LNCAP (cell line): ENCODE measurements around the gene MYRFL.

Experiments used
- TF ChIP-seq, protein P1 (sequence below): fragments of 450-650 bp; IDR thresholded peaks from 2 replicates; pipeline ENCODE4 v1.5.1; 2017; ENCODE audit warnings: mild to moderate bottlenecking

The MYRFL gene

DNA sequence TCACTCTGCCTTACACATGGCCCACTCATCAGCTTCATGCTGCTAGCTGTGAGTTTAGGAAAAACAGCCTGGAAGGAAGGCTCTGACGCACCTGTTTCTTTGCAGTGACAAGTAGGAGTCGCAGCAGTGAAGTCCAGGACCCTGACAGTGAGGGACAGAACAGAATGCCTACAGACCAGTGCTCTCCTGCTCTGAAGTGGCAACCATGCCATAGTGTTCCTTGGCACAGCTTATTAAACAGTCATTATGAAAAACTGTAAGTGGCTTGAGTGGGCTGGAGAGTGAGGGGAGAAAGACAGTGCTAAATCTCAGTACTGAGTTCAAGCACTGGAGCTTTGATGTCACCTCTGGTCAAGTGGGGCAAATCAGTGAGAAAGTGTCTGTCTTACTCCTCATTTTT is 61.7 kb downstream of the MYRFL start:
- TF ChIP-seq, protein P1, sequence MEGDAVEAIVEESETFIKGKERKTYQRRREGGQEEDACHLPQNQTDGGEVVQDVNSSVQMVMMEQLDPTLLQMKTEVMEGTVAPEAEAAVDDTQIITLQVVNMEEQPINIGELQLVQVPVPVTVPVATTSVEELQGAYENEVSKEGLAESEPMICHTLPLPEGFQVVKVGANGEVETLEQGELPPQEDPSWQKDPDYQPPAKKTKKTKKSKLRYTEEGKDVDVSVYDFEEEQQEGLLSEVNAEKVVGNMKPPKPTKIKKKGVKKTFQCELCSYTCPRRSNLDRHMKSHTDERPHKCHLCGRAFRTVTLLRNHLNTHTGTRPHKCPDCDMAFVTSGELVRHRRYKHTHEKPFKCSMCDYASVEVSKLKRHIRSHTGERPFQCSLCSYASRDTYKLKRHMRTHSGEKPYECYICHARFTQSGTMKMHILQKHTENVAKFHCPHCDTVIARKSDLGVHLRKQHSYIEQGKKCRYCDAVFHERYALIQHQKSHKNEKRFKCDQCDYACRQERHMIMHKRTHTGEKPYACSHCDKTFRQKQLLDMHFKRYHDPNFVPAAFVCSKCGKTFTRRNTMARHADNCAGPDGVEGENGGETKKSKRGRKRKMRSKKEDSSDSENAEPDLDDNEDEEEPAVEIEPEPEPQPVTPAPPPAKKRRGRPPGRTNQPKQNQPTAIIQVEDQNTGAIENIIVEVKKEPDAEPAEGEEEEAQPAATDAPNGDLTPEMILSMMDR = no peak

DNA sequence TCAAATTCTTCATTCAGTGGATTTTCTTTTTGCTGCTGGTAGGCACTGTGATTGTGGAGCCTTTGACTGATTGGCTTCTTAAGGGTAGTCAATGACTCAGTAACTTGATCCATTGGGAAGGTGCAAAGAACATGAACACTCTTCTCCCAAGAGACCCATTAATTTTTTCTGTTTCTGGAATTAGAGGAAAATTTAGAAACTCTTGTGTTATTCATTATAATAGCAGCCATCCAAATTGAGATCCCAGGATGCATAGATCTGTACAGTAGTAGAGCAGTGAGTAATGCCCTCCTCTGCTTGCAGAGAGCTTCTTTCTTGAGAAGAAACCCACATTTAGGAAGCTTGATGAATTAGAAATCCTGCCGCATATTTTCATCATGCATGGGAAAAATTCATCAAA is 63.9 kb downstream of the MYRFL start:
- TF ChIP-seq, protein P1 = no peak

DNA sequence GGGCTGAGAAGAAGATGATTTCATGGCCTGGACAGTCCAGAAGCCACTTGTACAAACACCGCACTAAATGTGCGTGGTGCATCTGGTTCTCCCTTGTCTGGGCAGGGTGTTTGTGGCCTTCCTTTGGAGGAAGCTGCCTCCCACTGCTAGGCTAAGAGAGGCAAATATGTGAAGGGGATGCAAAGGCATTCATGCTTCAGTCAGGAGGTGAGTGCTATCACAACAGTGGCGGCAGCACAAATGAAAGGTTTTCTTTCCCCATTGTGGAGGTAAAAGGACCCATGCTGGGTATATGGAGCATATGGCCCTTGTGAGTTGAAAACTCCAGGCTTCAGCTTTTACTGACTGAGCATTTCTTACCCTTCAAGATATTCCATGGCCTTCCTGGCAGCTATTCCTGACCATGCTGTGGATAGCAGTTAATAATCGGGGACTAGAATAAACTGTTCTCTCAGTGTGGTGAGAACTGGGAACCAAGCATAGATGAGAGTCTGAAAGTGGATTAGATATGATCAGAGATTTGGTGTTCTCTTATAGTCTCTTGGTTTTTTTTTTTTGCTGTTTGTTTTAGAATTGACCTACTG is 69.9 kb downstream of the MYRFL start:
- TF ChIP-seq, protein P1 = no peak

DNA sequence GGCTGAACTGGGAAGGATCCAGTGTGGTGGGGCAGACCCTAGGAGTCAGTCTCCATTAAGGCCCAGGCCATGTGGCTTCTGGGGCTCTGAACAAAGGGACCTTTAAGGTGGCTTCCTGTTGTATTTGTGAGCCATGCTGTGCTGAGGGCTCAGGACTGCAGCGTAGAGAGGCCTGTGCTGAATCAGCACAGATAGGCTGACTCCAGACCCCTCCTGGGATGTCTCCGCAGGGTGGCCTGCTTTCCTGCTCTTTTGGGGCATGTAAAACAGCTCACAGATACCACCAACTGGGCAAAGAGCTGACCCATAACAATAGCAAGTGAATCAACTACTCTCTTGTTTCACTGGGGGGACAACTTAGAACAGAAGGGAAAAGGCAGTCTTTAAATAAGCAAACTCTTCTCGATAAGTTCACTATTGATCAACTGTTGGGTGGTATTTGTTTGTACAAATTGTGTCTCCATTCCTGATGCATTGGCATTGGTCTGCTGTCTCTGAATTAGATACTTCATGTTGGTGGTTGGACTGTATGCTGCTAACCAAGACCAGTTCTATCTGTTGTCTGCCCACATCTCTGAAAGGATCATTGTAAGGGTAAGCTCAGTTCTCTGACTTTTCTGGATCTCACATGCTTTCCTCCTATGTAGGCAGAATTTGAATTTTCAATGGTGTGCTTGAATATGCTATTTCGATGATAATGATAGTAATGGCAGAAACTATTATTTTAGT is 71.8 kb downstream of the MYRFL start:
- TF ChIP-seq, protein P1 = no peak

DNA sequence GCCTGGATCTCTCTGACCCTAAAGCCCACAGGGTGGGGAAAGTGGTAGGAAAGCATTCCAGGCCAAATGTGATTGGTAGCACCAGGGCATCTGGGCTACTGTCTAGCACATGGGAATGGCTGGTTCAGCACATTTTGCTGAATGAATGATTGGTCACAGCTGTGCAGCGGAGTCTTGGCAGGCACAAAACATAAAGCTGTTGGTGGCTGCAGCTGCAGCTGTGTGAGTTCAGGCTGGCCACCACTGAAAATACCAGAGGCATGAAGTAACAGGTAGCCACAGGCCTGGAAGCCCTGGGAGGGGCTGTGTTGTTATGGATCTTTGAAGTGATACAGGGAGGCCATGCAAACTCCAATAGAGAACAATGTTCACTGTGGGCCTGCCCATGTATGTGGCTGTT is 72.7 kb downstream of the MYRFL start:
- TF ChIP-seq, protein P1 = no peak

DNA sequence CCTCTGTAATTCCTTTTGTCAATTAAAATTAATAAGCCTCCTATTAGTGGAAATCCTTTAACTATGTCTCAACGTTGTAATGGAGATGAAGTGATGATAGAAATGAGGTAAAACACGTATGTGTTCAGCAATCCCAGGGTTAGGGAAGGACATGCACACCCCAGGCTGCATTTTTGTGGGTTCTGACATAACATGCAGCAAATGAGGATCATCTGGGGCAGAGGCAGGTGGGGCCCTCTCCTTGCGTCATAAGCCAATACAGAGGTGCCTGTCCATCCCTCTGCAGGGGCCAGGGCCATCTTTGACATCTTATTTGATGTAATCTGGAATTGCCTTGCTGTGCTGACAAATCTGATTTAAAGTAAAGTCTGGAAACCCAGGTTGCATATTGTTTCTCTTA is 73.2 kb downstream of the MYRFL start:
- TF ChIP-seq, protein P1 = no peak

DNA sequence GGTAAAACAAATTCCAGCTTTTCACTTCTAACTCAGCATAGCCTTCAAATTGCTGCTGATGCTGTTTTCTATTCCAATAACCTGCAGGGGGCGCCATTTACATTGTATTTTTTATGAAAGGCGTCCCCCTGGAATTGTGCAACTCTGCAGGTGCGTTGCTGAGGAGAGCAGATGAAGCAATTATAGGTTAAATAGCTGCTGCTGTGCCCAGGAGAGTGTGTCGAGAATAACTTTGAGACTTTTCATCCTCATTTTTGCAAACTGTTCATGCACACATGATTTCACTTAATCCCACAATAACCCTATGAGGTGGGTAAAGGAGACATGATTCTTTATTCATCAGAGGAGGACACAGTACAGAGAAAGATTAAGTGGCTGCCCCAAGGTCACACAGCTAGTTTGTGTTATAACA is 75.7 kb downstream of the MYRFL start:
- TF ChIP-seq, protein P1 = peak; percentile 76
